A673 (cell line): ENCODE data around the gene RCBTB2.

Experiments used
- CTCF ChIP-seq: fragments of 300-800, 200-600 bp; sonication (generic); conservative IDR thresholded peaks from 2 replicates; pipeline ENCODE4 v1.5.1; 2017; ENCODE audit warnings: low read depth, mild to moderate bottlenecking, antibody characterized with exemption, low read length, moderate library complexity, mixed read lengths
- EZH2 ChIP-seq: fragments of 200-600 bp; sonication (generic); IDR thresholded peaks from 2 replicates; pipeline ENCODE4 v1.6.1; 2017; ENCODE audit warnings: borderline replicate concordance, low read depth, mild to moderate bottlenecking, mixed read lengths, antibody characterized with exemption, low read length; ENCODE audit not compliant: poor library complexity, severe bottlenecking

DNA sequence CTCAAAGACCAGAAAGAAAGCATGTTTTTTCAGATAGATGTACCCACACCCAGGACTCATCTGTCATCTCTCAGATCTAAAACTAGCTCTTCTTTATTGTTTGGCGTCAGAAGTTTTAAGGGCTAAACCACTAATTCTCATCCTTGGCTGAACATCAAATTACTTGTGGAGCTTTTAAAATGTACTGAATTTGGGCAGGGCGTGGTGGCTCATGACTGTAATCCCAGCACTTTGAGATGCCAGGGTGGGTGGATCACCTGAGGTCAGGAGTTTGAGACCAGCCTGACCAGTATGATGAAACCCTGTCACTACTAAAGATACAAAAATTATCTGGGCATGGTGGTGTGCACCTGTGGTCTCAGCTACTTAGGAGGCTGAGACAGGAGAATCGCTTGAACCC is 47.4 kb downstream of the RCBTB2 start:
- TF ChIP-seq CTCF, result no peak
- TF ChIP-seq EZH2, result no peak
